ENCODE measurements around the gene ATXN1.

DNA sequence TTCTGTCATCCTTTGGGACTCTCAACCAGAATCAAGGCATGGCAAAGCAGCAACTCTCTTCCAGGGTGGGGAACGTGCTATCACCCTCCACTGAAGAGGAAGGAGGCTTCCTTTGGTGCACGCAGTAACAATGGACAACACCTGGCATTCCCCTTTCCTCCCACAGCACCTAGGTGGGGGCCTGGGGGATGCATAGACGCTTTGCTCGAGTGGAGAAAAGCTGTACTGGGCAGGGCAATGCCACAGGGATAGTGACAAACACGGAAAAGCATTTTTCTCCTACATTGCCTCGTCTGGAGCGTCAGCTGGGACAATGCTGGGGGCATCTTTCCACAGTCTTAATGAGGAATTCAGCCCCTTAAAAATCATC is 439.9 kb downstream of the ATXN1 start:
- TF ChIP-seq, protein P1, sequence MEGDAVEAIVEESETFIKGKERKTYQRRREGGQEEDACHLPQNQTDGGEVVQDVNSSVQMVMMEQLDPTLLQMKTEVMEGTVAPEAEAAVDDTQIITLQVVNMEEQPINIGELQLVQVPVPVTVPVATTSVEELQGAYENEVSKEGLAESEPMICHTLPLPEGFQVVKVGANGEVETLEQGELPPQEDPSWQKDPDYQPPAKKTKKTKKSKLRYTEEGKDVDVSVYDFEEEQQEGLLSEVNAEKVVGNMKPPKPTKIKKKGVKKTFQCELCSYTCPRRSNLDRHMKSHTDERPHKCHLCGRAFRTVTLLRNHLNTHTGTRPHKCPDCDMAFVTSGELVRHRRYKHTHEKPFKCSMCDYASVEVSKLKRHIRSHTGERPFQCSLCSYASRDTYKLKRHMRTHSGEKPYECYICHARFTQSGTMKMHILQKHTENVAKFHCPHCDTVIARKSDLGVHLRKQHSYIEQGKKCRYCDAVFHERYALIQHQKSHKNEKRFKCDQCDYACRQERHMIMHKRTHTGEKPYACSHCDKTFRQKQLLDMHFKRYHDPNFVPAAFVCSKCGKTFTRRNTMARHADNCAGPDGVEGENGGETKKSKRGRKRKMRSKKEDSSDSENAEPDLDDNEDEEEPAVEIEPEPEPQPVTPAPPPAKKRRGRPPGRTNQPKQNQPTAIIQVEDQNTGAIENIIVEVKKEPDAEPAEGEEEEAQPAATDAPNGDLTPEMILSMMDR (conservative IDR thresholded peaks at IDR 0.05; ENCODE audit: low read length) = no peak
- TF ChIP-seq EZH2phosphoT487 (IDR thresholded peaks at IDR 0.05; ENCODE audit: borderline replicate concordance) = no peak

Measured in Loucy (cell line).